H9 (cell line): ENCODE data around the gene MOB3B. TPM values are rescaled to one million over a fixed set of nuclear protein-coding genes. Genes with fewer than 3 reads are reported as not detected.
A peak's percentile ranks its signal among the peaks of the same experiment; 100 is the strongest.

Source experiments
- DNase-seq: peaks from one replicate; pipeline ENCODE4 v3.0.0-alpha.2; 2017
- H2AFZ ChIP-seq: one replicate; pipeline ENCODE4 v1.6.1; 2013; ENCODE audit warnings: mild to moderate bottlenecking, low read length, control low read depth, moderate library complexity
- H2AK5ac ChIP-seq: 2 replicates; pipeline ENCODE4 v1.6.1; 2013; ENCODE audit warnings: low read length, control low read depth, mixed read lengths; ENCODE audit not compliant: insufficient read length
- H2BK120ac ChIP-seq: one replicate; pipeline ENCODE4 v1.6.1; 2013; ENCODE audit warnings: low read depth, mild to moderate bottlenecking, low read length, control low read depth, inconsistent platforms; ENCODE audit not compliant: poor library complexity, severe bottlenecking
- H2BK12ac ChIP-seq: 2 replicates; pipeline ENCODE4 v1.6.1; 2013; ENCODE audit warnings: low read length, control low read depth, mixed read lengths, low read depth; ENCODE audit not compliant: insufficient read length
- H2BK15ac ChIP-seq: 2 replicates; pipeline ENCODE4 v1.6.1; 2013; ENCODE audit warnings: low read depth, low read length, control low read depth
- H2BK20ac ChIP-seq: one replicate; pipeline ENCODE4 v1.6.1; 2013; ENCODE audit warnings: low read depth, mild to moderate bottlenecking, low read length, control low read depth, inconsistent platforms; ENCODE audit not compliant: poor library complexity, severe bottlenecking
- H2BK5ac ChIP-seq: 2 replicates; pipeline ENCODE4 v1.6.1; 2013; ENCODE audit warnings: low read length, control low read depth, mixed read lengths; ENCODE audit not compliant: insufficient read length
- H3K14ac ChIP-seq: 2 replicates; pipeline ENCODE4 v1.6.1; 2013; ENCODE audit warnings: low read length, control low read depth; ENCODE audit not compliant: insufficient read depth
- H3K18ac ChIP-seq: 2 replicates; pipeline ENCODE4 v1.6.1; 2013; ENCODE audit warnings: low read depth, mild to moderate bottlenecking, mixed read lengths, low read length, control low read depth; ENCODE audit not compliant: insufficient read length
- H3K23ac ChIP-seq: 2 replicates; pipeline ENCODE4 v1.6.1; 2013; ENCODE audit warnings: low read length, control low read depth, mixed read lengths, low read depth; ENCODE audit not compliant: insufficient read length
- H3K23me2 ChIP-seq: 2 replicates; pipeline ENCODE4 v1.6.1; 2013; ENCODE audit warnings: low read depth, mild to moderate bottlenecking, mixed read lengths, low read length, control low read depth; ENCODE audit not compliant: insufficient read length, poor library complexity, severe bottlenecking
- H3K27ac ChIP-seq: 2 replicates; pipeline ENCODE4 v1.5.1; 2013; ENCODE audit warnings: low read length, control low read depth, mixed read lengths, low read depth; ENCODE audit not compliant: insufficient read length
- H3K27me3 ChIP-seq: 2 replicates; pipeline ENCODE4 v1.6.1; 2013; ENCODE audit warnings: low read length, control low read depth, inconsistent platforms; ENCODE audit not compliant: insufficient read depth
- H3K4ac ChIP-seq: 2 replicates; pipeline ENCODE4 v1.6.1; 2013; ENCODE audit warnings: low read depth, mild to moderate bottlenecking, control low read depth, inconsistent platforms, low read length, moderate library complexity
- H3K4me1 ChIP-seq: 2 replicates; pipeline ENCODE4 v1.6.1; 2013; ENCODE audit warnings: low read length, control low read depth, inconsistent platforms; ENCODE audit not compliant: insufficient read depth
- H3K4me2 ChIP-seq: 2 replicates; pipeline ENCODE4 v1.6.1; 2013; ENCODE audit warnings: low read length, control low read depth, mixed read lengths; ENCODE audit not compliant: insufficient read length, insufficient read depth
- H3K56ac ChIP-seq: 2 replicates; pipeline ENCODE4 v1.6.1; 2013; ENCODE audit warnings: low read depth, mild to moderate bottlenecking, mixed read lengths, low read length, control low read depth; ENCODE audit not compliant: insufficient read length
- H3K79me1 ChIP-seq: 2 replicates; pipeline ENCODE4 v1.6.1; 2013; ENCODE audit warnings: low read depth, mild to moderate bottlenecking, moderate library complexity, low read length, control low read depth, inconsistent platforms; ENCODE audit not compliant: insufficient read depth, poor library complexity, severe bottlenecking
- H3K79me2 ChIP-seq: 2 replicates; pipeline ENCODE4 v1.6.1; 2013; ENCODE audit warnings: low read length, control low read depth, inconsistent platforms; ENCODE audit not compliant: insufficient read depth
- H3K9ac ChIP-seq: 2 replicates; pipeline ENCODE4 v1.6.1; 2013; ENCODE audit warnings: low read length, control low read depth, mixed read lengths; ENCODE audit not compliant: insufficient read length; ENCODE audit errors: extremely low read depth
- H3K9me3 ChIP-seq: one replicate; pipeline ENCODE4 v1.6.1; 2013; ENCODE audit warnings: low read depth, low read length, inconsistent platforms; ENCODE audit not compliant: control insufficient read depth
- H3T11ph ChIP-seq: one replicate; pipeline ENCODE4 v1.6.1; 2013; ENCODE audit warnings: mild to moderate bottlenecking, low read length, control low read depth, inconsistent platforms
- H4K20me1 ChIP-seq: one replicate; pipeline ENCODE4 v1.6.1; 2013; ENCODE audit not compliant: control insufficient read depth, insufficient read length, insufficient read depth
- H4K5ac ChIP-seq: 2 replicates; pipeline ENCODE4 v1.6.1; 2013; ENCODE audit warnings: low read depth, mild to moderate bottlenecking, mixed read lengths, low read length, control low read depth; ENCODE audit not compliant: insufficient read length
- H4K8ac ChIP-seq: replicated peaks from 2 replicates; pipeline ENCODE4 v1.6.1; 2013; ENCODE audit warnings: low read length, control low read depth, mixed read lengths, low read depth; ENCODE audit not compliant: insufficient read length
- H4K91ac ChIP-seq: 2 replicates; pipeline ENCODE4 v1.6.1; 2013; ENCODE audit warnings: low read depth, mild to moderate bottlenecking, moderate library complexity, mixed read lengths, low read length, control low read depth; ENCODE audit not compliant: insufficient read length
- H3K27ac Mint-ChIP-seq, 3 experiments: 2 replicates in 2 of 3; 3 replicates in 1 of 3; pipeline ENCODE4 v1.8.0; 2020 to 2021; ENCODE audit warnings: mixed read lengths in 3 of 3, mild to moderate bottlenecking in 1 of 3, moderate library complexity in 1 of 3
- H3K27me3 Mint-ChIP-seq: 2 replicates; pipeline ENCODE4 v1.8.0; 2021; ENCODE audit warnings: low read depth, mild to moderate bottlenecking, moderate library complexity, mixed read lengths
- H3K36me3 Mint-ChIP-seq, 3 experiments: 2 replicates in 2 of 3; 3 replicates in 1 of 3; pipeline ENCODE4 v1.8.0; 2020 to 2021; ENCODE audit warnings: low read depth in 3 of 3, mixed read lengths in 3 of 3; ENCODE audit not compliant: insufficient read depth in 1 of 3
- H3K4me1 Mint-ChIP-seq, 2 experiments: 2 replicates each; pipeline ENCODE4 v1.8.0; 2020; ENCODE audit warnings: mixed read lengths in 2 of 2
- H3K4me3 Mint-ChIP-seq, 2 experiments: 2 replicates in 1 of 2; 3 replicates in 1 of 2; pipeline ENCODE4 v1.8.0; 2020 to 2021; ENCODE audit warnings: mild to moderate bottlenecking in 2 of 2, mixed read lengths in 2 of 2, moderate library complexity in 1 of 2
- H3K9me3 Mint-ChIP-seq, 2 experiments: 2 replicates in 1 of 2; 3 replicates in 1 of 2; pipeline ENCODE4 v1.8.0; 2020; ENCODE audit warnings: mild to moderate bottlenecking in 2 of 2, mixed read lengths in 2 of 2, moderate library complexity in 1 of 2
- CTCF ChIP-seq: fragments of 200-600 bp; sonication (generic); conservative IDR thresholded peaks from 3 replicates; pipeline ENCODE4 v1.8.0; 2021; ENCODE audit warnings: antibody characterized with exemption, mild to moderate bottlenecking
- WGBS: extraction: QIAGEN DNeasy Blood & Tissue Kit; methylation state at CpG from one replicate; pipeline ENCODE4 v1.1.7; 2013; ENCODE audit warnings: missing lambda C conversion rate, low lambda C conversion rate, mixed read lengths; ENCODE audit not compliant: insufficient read length; ENCODE audit errors: extremely low coverage; 5-methylcytosine and 5-hydroxymethylcytosine counted together
- total RNA-seq: library from RNA; stranded (reverse); gene quantifications from 2 replicates; pipeline ENCODE4 v1.2.1, GENCODE V29; 2021

Gene MOB3B
- total RNA-seq, 1 experiment from 2014 or later = 9.8 TPM

DNA sequence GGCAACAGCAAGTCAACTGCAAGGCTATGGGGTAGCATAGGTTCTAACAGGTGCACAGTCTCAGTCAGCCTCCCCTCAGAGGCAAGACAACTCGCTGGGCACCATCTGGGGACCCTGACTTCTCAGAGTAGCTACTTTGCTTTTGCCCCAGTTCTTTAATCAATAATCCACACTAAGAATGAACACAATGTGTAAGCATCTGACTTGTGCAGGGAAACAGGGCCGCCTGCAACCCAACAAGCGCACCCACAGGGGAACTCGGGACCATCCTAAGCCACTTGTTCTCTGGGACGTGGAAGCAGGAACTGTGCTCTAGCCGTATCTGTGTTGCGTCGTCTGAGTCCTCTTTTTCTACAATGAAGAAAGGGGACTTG, 1.9 kb downstream of the MOB3B start:
- H2BK20ac ChIP-seq = no peak overlapping the region
- H3K4me2 ChIP-seq = peak overlapping the region; percentile 78
- no peaks in the 10 kb centered on the region for H3K27me3 ChIP-seq
- H3K56ac ChIP-seq = no peak overlapping the region
- H3K14ac ChIP-seq = no peak overlapping the region
- Mint-ChIP-seq H3K27me3 (peaks cover 2% of the 10 kb centered on the region), H3K4me3 (peak overlapping the region; percentile 92 to 98), H3K27ac (peak overlapping the region in 1 of 3 experiments; percentile 94; a peak in 3 of 7 replicates), H3K36me3 (peaks cover 0 to 7% (median 1%) of the 10 kb centered on the region in 3 experiments; a peak in 3 of 7 replicates), H3K9me3 (no peaks in the 10 kb centered on the region), H3K4me1 (peaks cover 32 to 41% of the 10 kb centered on the region in 2 experiments)
- no peak overlapping the region for H4K5ac ChIP-seq
- no peak overlapping the region for H3K18ac ChIP-seq
- H3K4ac ChIP-seq = no peak overlapping the region
- no CpG with 5 or more reads among the region's 8 CpGs for WGBS
- no peaks in the 10 kb centered on the region for H3K79me2 ChIP-seq
- no peak overlapping the region for H2BK15ac ChIP-seq
- H3K79me1 ChIP-seq = no peaks in the 10 kb centered on the region
- H3K9me3 ChIP-seq = no peaks in the 10 kb centered on the region
- no peak overlapping the region for H2BK12ac ChIP-seq
- no peak overlapping the region for H2AFZ ChIP-seq
- no peak overlapping the region for H2BK120ac ChIP-seq
- no peak for DNase-seq
- H3T11ph ChIP-seq = no peak overlapping the region
- no peak overlapping the region for H3K27ac ChIP-seq
- H3K23ac ChIP-seq = no peak overlapping the region
- H3K9ac ChIP-seq = peak overlapping the region; percentile 51
- no peaks in the 10 kb centered on the region; the same call in 1 of the 2 replicates for H3K4me1 ChIP-seq
- no peak overlapping the region for H2BK5ac ChIP-seq
- H2AK5ac ChIP-seq = no peak overlapping the region
- no peaks in the 10 kb centered on the region for H4K20me1 ChIP-seq
- H3K23me2 ChIP-seq = peaks cover 9% of the 10 kb centered on the region
- no peak overlapping the region for H4K91ac ChIP-seq
- TF ChIP-seq CTCF = no peak
- no peak overlapping the region for H4K8ac ChIP-seq
